GM04504 (cell line): ENCODE measurements around the gene RAB13.
A peak's percentile ranks its signal among the peaks of the same experiment; 100 is the strongest.
"Not testable (repeated sequence)": the region's sequence is repeated elsewhere in the genome, so short reads cannot be mapped to it uniquely, and the experiment has no call there.

Experiments
- DNase-seq: peaks from one replicate; pipeline ENCODE4 v3.0.0-alpha.2; 2012; ENCODE audit warnings: low read depth

The RAB13 gene

GRCh38 chr1:153985941-153986761 lies at the start of gene RAB13:
Gene RAB13 (minus strand): TSS chr1:153986339. CDS start chr1:153986236, 103 bp downstream.
- DNase-seq, result peak; percentile 70

- DNase-seq, result not testable (repeated sequence)
Measured at GRCh38 chr1:154033697-154034096, 47.6 kb upstream of the RAB13 start.

GRCh38 chr1:154019940-154020339 lies 33.8 kb upstream of the RAB13 start:
- no peak for DNase-seq

GRCh38 chr1:154019269-154019668 lies 33.1 kb upstream of the RAB13 start:
- DNase-seq, result no peak

GRCh38 chr1:154014154-154014907 lies 28.2 kb upstream of the RAB13 start:
- DNase-seq, result peak; percentile 20

- not testable (repeated sequence) for DNase-seq
Measured at GRCh38 chr1:154012543-154012942, 26.4 kb upstream of the RAB13 start.

- no peak for DNase-seq
Measured at GRCh38 chr1:154012129-154012528, 26.0 kb upstream of the RAB13 start.

GRCh38 chr1:154006136-154006535 lies 20.0 kb upstream of the RAB13 start:
- DNase-seq, result no peak

- DNase-seq, result no peak
Measured at GRCh38 chr1:154000420-154000819, 14.3 kb upstream of the RAB13 start.

GRCh38 chr1:153996882-153997281 lies 10.7 kb upstream of the RAB13 start:
- not testable (repeated sequence) for DNase-seq

- no peak for DNase-seq
Measured at GRCh38 chr1:153995640-153996039, 9.5 kb upstream of the RAB13 start.

GRCh38 chr1:153995202-153995601 lies 9.1 kb upstream of the RAB13 start:
- DNase-seq, result no peak

GRCh38 chr1:153991806-153992205 lies 5.7 kb upstream of the RAB13 start:
- no peak for DNase-seq

- DNase-seq, result no peak
Measured at GRCh38 chr1:153991151-153991630, 5.1 kb upstream of the RAB13 start.

- DNase-seq, result peak; percentile 96
Measured at GRCh38 chr1:153990468-153991150, 4.5 kb upstream of the RAB13 start, which contains the start of gene RPS27. Gene RPS27 (plus strand): TSS chr1:153990762. CDS start chr1:153990797, 35 bp downstream.

GRCh38 chr1:153987621-153988020 lies 1.5 kb upstream of the RAB13 start:
- DNase-seq, result no peak

GRCh38 chr1:153985341-153985912 lies 712 bp downstream of the RAB13 start:
- no peak for DNase-seq

- no peak for DNase-seq
Measured at GRCh38 chr1:153984123-153984894, 1.8 kb downstream of the RAB13 start.

GRCh38 chr1:153981735-153982134 lies 4.4 kb downstream of the RAB13 start:
- DNase-seq, result not testable (repeated sequence)

- not testable (repeated sequence) for DNase-seq
Measured at GRCh38 chr1:153979091-153979490, 7.0 kb downstream of the RAB13 start.

GRCh38 chr1:153978274-153978909 lies 7.7 kb downstream of the RAB13 start:
- DNase-seq, result no peak
